ENCODE measurements around the gene MAGI1.

Gene MAGI1

DNA sequence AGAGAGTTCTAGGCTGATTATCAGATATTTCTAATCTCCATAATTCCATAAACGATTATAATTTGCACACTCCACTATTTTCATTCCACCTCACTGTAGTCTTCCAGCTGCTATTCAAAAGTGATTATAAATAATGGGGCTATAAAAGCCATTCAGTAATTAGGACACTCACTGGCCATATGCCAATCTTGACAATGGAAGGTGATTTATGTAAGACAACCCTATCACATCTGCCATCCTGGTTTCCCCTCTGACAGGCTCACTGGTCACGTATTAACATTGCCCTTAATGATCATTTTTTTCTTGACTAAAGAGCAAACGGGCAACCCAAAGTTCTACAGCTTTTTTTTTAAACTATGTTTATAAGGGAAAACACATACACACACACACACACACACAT lies 402.4 kb downstream of the MAGI1 start:
- no peaks in the 10 kb centered on the region for H3K4me1 ChIP-seq (ENCODE audit: insufficient read depth, low read length, poor library complexity, severe bottlenecking)
- no peaks in the 10 kb centered on the region for H3K9me3 ChIP-seq (ENCODE audit: insufficient read depth, low read depth, low read length)
- H3K79me2 ChIP-seq (ENCODE audit: insufficient read depth, low read length): no peaks in the 10 kb centered on the region
- no peak overlapping the region for H3K4me3 ChIP-seq (ENCODE audit: low read length, poor library complexity, severe bottlenecking)
- TF ChIP-seq, protein P1, sequence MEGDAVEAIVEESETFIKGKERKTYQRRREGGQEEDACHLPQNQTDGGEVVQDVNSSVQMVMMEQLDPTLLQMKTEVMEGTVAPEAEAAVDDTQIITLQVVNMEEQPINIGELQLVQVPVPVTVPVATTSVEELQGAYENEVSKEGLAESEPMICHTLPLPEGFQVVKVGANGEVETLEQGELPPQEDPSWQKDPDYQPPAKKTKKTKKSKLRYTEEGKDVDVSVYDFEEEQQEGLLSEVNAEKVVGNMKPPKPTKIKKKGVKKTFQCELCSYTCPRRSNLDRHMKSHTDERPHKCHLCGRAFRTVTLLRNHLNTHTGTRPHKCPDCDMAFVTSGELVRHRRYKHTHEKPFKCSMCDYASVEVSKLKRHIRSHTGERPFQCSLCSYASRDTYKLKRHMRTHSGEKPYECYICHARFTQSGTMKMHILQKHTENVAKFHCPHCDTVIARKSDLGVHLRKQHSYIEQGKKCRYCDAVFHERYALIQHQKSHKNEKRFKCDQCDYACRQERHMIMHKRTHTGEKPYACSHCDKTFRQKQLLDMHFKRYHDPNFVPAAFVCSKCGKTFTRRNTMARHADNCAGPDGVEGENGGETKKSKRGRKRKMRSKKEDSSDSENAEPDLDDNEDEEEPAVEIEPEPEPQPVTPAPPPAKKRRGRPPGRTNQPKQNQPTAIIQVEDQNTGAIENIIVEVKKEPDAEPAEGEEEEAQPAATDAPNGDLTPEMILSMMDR (conservative IDR thresholded peaks at IDR 0.05; ENCODE audit: low read length): no peak
- no peak for TF ChIP-seq EZH2phosphoT487 (IDR thresholded peaks at IDR 0.05; ENCODE audit: borderline replicate concordance)
- no peak overlapping the region for H3K9ac ChIP-seq (ENCODE audit: low read depth, low read length, poor library complexity, severe bottlenecking)
- no peaks in the 10 kb centered on the region for H4K20me1 ChIP-seq (ENCODE audit: insufficient read depth, low read length, poor library complexity, severe bottlenecking)
- H3K9me2 ChIP-seq (replicated peaks; ENCODE audit: low read depth, low read length): no peaks in the 10 kb centered on the region
- H3K27me3 ChIP-seq (ENCODE audit: insufficient read depth, low read length, poor library complexity, severe bottlenecking): no peaks in the 10 kb centered on the region
- H2AFZ ChIP-seq (ENCODE audit: low read length): no peak overlapping the region
- H3K36me3 ChIP-seq (ENCODE audit: insufficient read depth, low read length): no peaks in the 10 kb centered on the region
- no peak overlapping the region for H3K4me2 ChIP-seq (ENCODE audit: low read depth, low read length, poor library complexity, severe bottlenecking)
- no peaks in the 10 kb centered on the region for H3F3A ChIP-seq (ENCODE audit: low read depth)

DNA sequence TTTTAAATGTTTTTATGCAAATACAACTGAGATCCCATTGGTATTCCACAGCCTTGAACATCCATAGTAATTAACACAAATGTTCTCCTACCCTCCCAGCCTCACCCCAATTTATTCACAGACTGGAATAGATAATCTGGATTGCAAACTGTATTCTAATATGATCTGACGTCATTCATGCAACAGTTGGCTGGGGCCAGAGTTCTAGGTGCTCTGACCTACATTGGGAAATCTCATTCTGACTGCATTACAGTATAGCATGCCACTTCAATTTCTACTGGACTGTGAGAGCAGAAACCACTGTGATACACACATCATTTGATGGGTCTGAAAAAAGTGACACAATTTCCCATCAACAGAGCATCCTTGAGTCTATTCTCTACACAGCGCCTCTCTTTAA lies 403.1 kb downstream of the MAGI1 start:
- Histone ChIP-seq H3K27me3 (ENCODE audit: insufficient read depth, low read length, poor library complexity, severe bottlenecking) (no peaks in the 10 kb centered on the region), H3K9me2 (replicated peaks; ENCODE audit: low read depth, low read length) (no peaks in the 10 kb centered on the region), H3K4me2 (ENCODE audit: low read depth, low read length, poor library complexity, severe bottlenecking) (no peak overlapping the region), H3K4me1 (ENCODE audit: insufficient read depth, low read length, poor library complexity, severe bottlenecking) (no peaks in the 10 kb centered on the region), H3K79me2 (ENCODE audit: insufficient read depth, low read length) (no peaks in the 10 kb centered on the region), H3K36me3 (ENCODE audit: insufficient read depth, low read length) (no peaks in the 10 kb centered on the region), H3K9ac (ENCODE audit: low read depth, low read length, poor library complexity, severe bottlenecking) (no peak overlapping the region), H2AFZ (ENCODE audit: low read length) (no peak overlapping the region), H3K9me3 (ENCODE audit: insufficient read depth, low read depth, low read length) (no peaks in the 10 kb centered on the region), H3F3A (ENCODE audit: low read depth) (no peaks in the 10 kb centered on the region), H4K20me1 (ENCODE audit: insufficient read depth, low read length, poor library complexity, severe bottlenecking) (no peaks in the 10 kb centered on the region), H3K4me3 (ENCODE audit: low read length, poor library complexity, severe bottlenecking) (no peak overlapping the region)
- TF ChIP-seq, protein P1 (conservative IDR thresholded peaks at IDR 0.05; ENCODE audit: low read length): no peak
- TF ChIP-seq EZH2phosphoT487 (IDR thresholded peaks at IDR 0.05; ENCODE audit: borderline replicate concordance): no peak

DNA sequence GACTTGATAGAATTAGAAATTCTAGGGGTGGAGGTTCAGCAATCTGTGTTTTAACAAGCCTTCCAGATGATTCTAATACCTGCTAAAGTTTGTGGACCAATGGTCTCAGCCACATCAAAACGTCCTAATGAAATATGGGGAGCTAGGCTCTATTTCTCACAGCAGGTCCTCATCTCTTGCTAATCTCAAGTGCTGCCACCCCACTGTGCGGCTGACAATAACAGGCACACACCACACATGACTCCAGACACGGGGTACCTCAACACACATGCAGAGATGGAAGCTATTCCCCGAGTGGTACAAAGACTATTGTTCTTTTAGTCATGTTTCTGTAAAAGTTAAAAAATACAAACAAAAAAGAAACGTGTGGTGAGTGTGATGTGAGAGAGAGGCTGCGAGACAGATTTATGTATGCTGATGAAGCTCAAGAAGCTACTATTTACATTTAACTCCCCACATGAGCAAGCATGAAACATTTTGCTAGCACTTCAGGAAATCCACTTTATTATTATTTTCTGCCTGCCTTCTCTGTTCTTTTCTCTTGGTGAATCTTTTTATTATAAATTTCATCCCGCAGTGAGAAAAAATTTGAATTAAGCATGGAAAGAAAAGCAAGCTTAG lies 405.6 kb downstream of the MAGI1 start:
- Histone ChIP-seq H3K4me2 (ENCODE audit: low read depth, low read length, poor library complexity, severe bottlenecking) (no peak overlapping the region), H3F3A (ENCODE audit: low read depth) (no peaks in the 10 kb centered on the region), H3K9me3 (ENCODE audit: insufficient read depth, low read depth, low read length) (no peaks in the 10 kb centered on the region)

More for the DNA sequence above, 405.6 kb downstream of the MAGI1 start:
- no peaks in the 10 kb centered on the region for H3K79me2 ChIP-seq (ENCODE audit: insufficient read depth, low read length)
- no peaks in the 10 kb centered on the region for H3K9me2 ChIP-seq (replicated peaks; ENCODE audit: low read depth, low read length)
- TF ChIP-seq EZH2phosphoT487 (IDR thresholded peaks at IDR 0.05; ENCODE audit: borderline replicate concordance): no peak
- TF ChIP-seq, protein P1 (conservative IDR thresholded peaks at IDR 0.05; ENCODE audit: low read length): no peak
- H3K27me3 ChIP-seq (ENCODE audit: insufficient read depth, low read length, poor library complexity, severe bottlenecking): no peaks in the 10 kb centered on the region
- no peak overlapping the region for H3K4me3 ChIP-seq (ENCODE audit: low read length, poor library complexity, severe bottlenecking)
- no peaks in the 10 kb centered on the region for H4K20me1 ChIP-seq (ENCODE audit: insufficient read depth, low read length, poor library complexity, severe bottlenecking)
- no peak overlapping the region for H3K9ac ChIP-seq (ENCODE audit: low read depth, low read length, poor library complexity, severe bottlenecking)
- H2AFZ ChIP-seq (ENCODE audit: low read length): no peak overlapping the region
- H3K36me3 ChIP-seq (ENCODE audit: insufficient read depth, low read length): no peaks in the 10 kb centered on the region
- H3K4me1 ChIP-seq (ENCODE audit: insufficient read depth, low read length, poor library complexity, severe bottlenecking): no peaks in the 10 kb centered on the region

All from Loucy (cell line).